Middle frontal gyrus (tissue), 1 donor: Measurements from ENCODE around the gene IL1RAPL1.

Source experiments
- DNase-seq: peaks from one replicate; pipeline ENCODE4 v3.0.0-alpha.2; 2015; ENCODE audit warnings: low spot score; ENCODE audit errors: extremely low spot score

The IL1RAPL1 gene

GRCh38 chrX:29636331-29636730, 1049.1 kb downstream of the IL1RAPL1 start:
- DNase-seq, result no peak

- no peak for DNase-seq
Observed at GRCh38 chrX:29640106-29640505, 1052.9 kb downstream of the IL1RAPL1 start.

GRCh38 chrX:29641461-29641860, 1054.2 kb downstream of the IL1RAPL1 start:
- DNase-seq, result no peak

GRCh38 chrX:29643181-29643580, 1055.9 kb downstream of the IL1RAPL1 start:
- no peak for DNase-seq

- no peak for DNase-seq
Observed at GRCh38 chrX:29648161-29648560, 1060.9 kb downstream of the IL1RAPL1 start.

GRCh38 chrX:29652484-29652883, 1065.2 kb downstream of the IL1RAPL1 start:
- no peak for DNase-seq

GRCh38 chrX:29653721-29654120, 1066.5 kb downstream of the IL1RAPL1 start:
- no peak for DNase-seq

GRCh38 chrX:29659911-29660310, 1072.7 kb downstream of the IL1RAPL1 start:
- DNase-seq, result no peak

GRCh38 chrX:29661290-29661689, 1074.0 kb downstream of the IL1RAPL1 start:
- no peak for DNase-seq

- no peak for DNase-seq
Observed at GRCh38 chrX:29662101-29662500, 1074.9 kb downstream of the IL1RAPL1 start.

- DNase-seq, result peak; percentile 54
Observed at GRCh38 chrX:29662759-29663503, 1075.7 kb downstream of the IL1RAPL1 start.

- no peak for DNase-seq
Observed at GRCh38 chrX:29665532-29665931, 1078.3 kb downstream of the IL1RAPL1 start.

GRCh38 chrX:29666366-29666765, 1079.1 kb downstream of the IL1RAPL1 start:
- DNase-seq, result no peak

GRCh38 chrX:29671421-29671820, 1084.2 kb downstream of the IL1RAPL1 start:
- DNase-seq, result no peak

GRCh38 chrX:29687687-29688086, 1100.4 kb downstream of the IL1RAPL1 start:
- DNase-seq, result no peak

- no peak for DNase-seq
Observed at GRCh38 chrX:29690061-29690460, 1102.8 kb downstream of the IL1RAPL1 start.

GRCh38 chrX:29691044-29691443, 1103.8 kb downstream of the IL1RAPL1 start:
- no peak for DNase-seq

- no peak for DNase-seq
Observed at GRCh38 chrX:29693912-29694311, 1106.7 kb downstream of the IL1RAPL1 start.

GRCh38 chrX:29699239-29699638, 1112.0 kb downstream of the IL1RAPL1 start:
- no peak for DNase-seq

- DNase-seq, result no peak
Observed at GRCh38 chrX:29707088-29707487, 1119.8 kb downstream of the IL1RAPL1 start.

- DNase-seq, result no peak
Observed at GRCh38 chrX:29721152-29721551, 1133.9 kb downstream of the IL1RAPL1 start.

GRCh38 chrX:29724316-29724715, 1137.1 kb downstream of the IL1RAPL1 start:
- no peak for DNase-seq

GRCh38 chrX:29726811-29727210, 1139.6 kb downstream of the IL1RAPL1 start:
- no peak for DNase-seq
